Neuronal stem cell (in vitro differentiated cells): ENCODE measurements around the gene USP24.

ENCODE experiments used
- DNase-seq: peaks from one replicate; pipeline ENCODE4 v3.0.0-alpha.2; 2013; ENCODE audit warnings: low spot score
- H2AFZ ChIP-seq: one replicate; pipeline ENCODE4 v1.6.1; 2013; ENCODE audit warnings: mild to moderate bottlenecking, low read length, inconsistent platforms
- H2AK5ac ChIP-seq: 2 replicates; pipeline ENCODE4 v1.6.1; 2013; ENCODE audit warnings: low read depth, mild to moderate bottlenecking, inconsistent platforms, low read length, moderate library complexity, mixed read lengths
- H2BK120ac ChIP-seq: 2 replicates; pipeline ENCODE4 v1.6.1; 2013; ENCODE audit warnings: low read depth, mild to moderate bottlenecking, inconsistent platforms, low read length, moderate library complexity, mixed read lengths
- H2BK12ac ChIP-seq: one replicate; pipeline ENCODE4 v1.6.1; 2013; ENCODE audit warnings: low read length, inconsistent platforms
- H2BK15ac ChIP-seq: 2 replicates; pipeline ENCODE4 v1.6.1; 2013; ENCODE audit warnings: mild to moderate bottlenecking, low read length, inconsistent platforms, mixed read lengths
- H2BK5ac ChIP-seq: one replicate; pipeline ENCODE4 v1.6.1; 2013; ENCODE audit warnings: inconsistent platforms, mild to moderate bottlenecking, low read length, moderate library complexity
- H3K14ac ChIP-seq: one replicate; pipeline ENCODE4 v1.6.1; 2013; ENCODE audit warnings: low read length, inconsistent platforms
- H3K18ac ChIP-seq: 2 replicates; pipeline ENCODE4 v1.6.1; 2013; ENCODE audit warnings: low read length, inconsistent platforms
- H3K23ac ChIP-seq: 2 replicates; pipeline ENCODE4 v1.6.1; 2013; ENCODE audit warnings: low read depth, mild to moderate bottlenecking, mixed read lengths, low read length, inconsistent platforms; ENCODE audit not compliant: poor library complexity
- H3K27ac ChIP-seq: replicated peaks from 3 replicates; pipeline ENCODE4 v1.5.1; 2013; ENCODE audit warnings: low read length, inconsistent platforms
- H3K27me3 ChIP-seq, 3 experiments: 2 replicates each; pipeline ENCODE4 v1.6.1; 2013; ENCODE audit warnings: low read length in 3 of 3, mild to moderate bottlenecking in 2 of 3, inconsistent platforms in 1 of 3, low read depth in 1 of 3, mixed read lengths in 1 of 3, moderate library complexity in 1 of 3; ENCODE audit not compliant: control insufficient read depth in 3 of 3, insufficient read depth in 3 of 3
- H3K36me3 ChIP-seq, 2 donors: replicated peaks in 1 of 2; 2 replicates each; pipeline ENCODE4 v1.6.1; 2013; ENCODE audit warnings: low read length in 2 of 2; ENCODE audit not compliant: control insufficient read depth in 2 of 2, insufficient read depth in 2 of 2
- H3K4ac ChIP-seq: 2 replicates; pipeline ENCODE4 v1.6.1; 2013; ENCODE audit warnings: inconsistent platforms, mild to moderate bottlenecking, low read length, moderate library complexity
- H3K4me1 ChIP-seq, 2 donors: 1 replicate in 1 of 2; 2 replicates in 1 of 2; pipeline ENCODE4 v1.6.1; 2013; ENCODE audit warnings: low read length in 2 of 2, low read depth in 1 of 2; ENCODE audit not compliant: control insufficient read depth in 2 of 2, insufficient read depth in 1 of 2
- H3K4me2 ChIP-seq: one replicate; pipeline ENCODE4 v1.6.1; 2013; ENCODE audit warnings: mild to moderate bottlenecking, low read length, inconsistent platforms; ENCODE audit not compliant: insufficient read depth, poor library complexity, severe bottlenecking
- H3K4me3 ChIP-seq, 2 donors: 2 replicates each; pipeline ENCODE4 v1.5.1; 2013; ENCODE audit warnings: low read length in 2 of 2, mild to moderate bottlenecking in 2 of 2, inconsistent platforms in 1 of 2, moderate library complexity in 1 of 2
- H3K79me1 ChIP-seq: one replicate; pipeline ENCODE4 v1.6.1; 2013; ENCODE audit warnings: low read depth, mild to moderate bottlenecking, inconsistent platforms, low read length, moderate library complexity
- H3K9ac ChIP-seq: one replicate; pipeline ENCODE4 v1.6.1; 2013; ENCODE audit warnings: mild to moderate bottlenecking, low read depth, low read length, inconsistent platforms; ENCODE audit not compliant: poor library complexity
- H3K9me3 ChIP-seq, 2 donors: replicated peaks in 1 of 2; 2 replicates each; pipeline versions ENCODE3 to v1.6.1; 2013; ENCODE audit warnings: low read length in 2 of 2, mild to moderate bottlenecking in 2 of 2, inconsistent platforms in 1 of 2, low read depth in 1 of 2, mixed read lengths in 1 of 2, moderate library complexity in 1 of 2; ENCODE audit not compliant: control insufficient read depth in 2 of 2, insufficient read depth in 1 of 2
- H4K8ac ChIP-seq: one replicate; pipeline ENCODE4 v1.6.1; 2013; ENCODE audit warnings: low read depth, mild to moderate bottlenecking, inconsistent platforms, low read length, moderate library complexity
- H4K91ac ChIP-seq: one replicate; pipeline ENCODE4 v1.6.1; 2013; ENCODE audit warnings: low read length, low read depth, mild to moderate bottlenecking, inconsistent platforms; ENCODE audit not compliant: poor library complexity
- WGBS, 2 donors: extraction: QIAGEN DNeasy Blood & Tissue Kit; methylation state at CpG; one replicate each; pipeline ENCODE4 v1.1.7; 2013; ENCODE audit warnings: missing lambda C conversion rate in 2 of 2, mixed read lengths in 1 of 2; ENCODE audit not compliant: insufficient read length in 2 of 2, insufficient replicate concordance in 1 of 2; ENCODE audit errors: extremely low coverage in 2 of 2; 5-methylcytosine and 5-hydroxymethylcytosine counted together

USP24 gene

DNA sequence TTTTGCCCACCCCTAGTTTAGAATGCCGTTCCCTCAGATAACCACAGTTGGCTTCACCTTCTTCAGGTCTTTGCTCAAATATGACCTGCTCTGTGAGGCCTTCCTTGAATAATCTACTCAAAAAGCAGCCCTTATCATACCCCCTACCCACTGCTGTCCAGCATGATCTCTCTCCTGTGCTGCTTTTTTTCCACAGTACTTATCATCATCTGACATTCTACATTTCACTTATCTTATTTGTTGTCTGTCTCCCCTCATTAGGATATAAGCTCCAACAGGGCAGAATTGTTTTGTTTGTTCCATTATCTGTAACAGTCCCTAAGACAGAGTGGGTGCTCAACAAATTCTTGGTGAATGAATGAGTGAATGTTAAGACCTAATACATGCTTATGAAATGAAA lies 18.1 kb downstream of the USP24 start:
- Histone ChIP-seq H3K14ac (no peak overlapping the region), H3K4ac (no peak overlapping the region), H3K27ac (no peak overlapping the region), H2BK15ac (no peak overlapping the region), H2BK120ac (no peak overlapping the region), H3K4me1 (peaks cover 0 to 2% of the 10 kb centered on the region in 2 donors), H3K36me3 (peaks cover 0 to 39% of the 10 kb centered on the region in 2 donors), H3K18ac (no peak overlapping the region), H3K4me2 (no peak overlapping the region), H2AK5ac (no peak overlapping the region), H4K91ac (no peak overlapping the region), H3K9ac (no peak overlapping the region), H3K23ac (no peak overlapping the region), H3K79me1 (peaks cover 2% of the 10 kb centered on the region), H3K9me3 (peaks cover 0 to 9% of the 10 kb centered on the region in 2 donors), H2BK12ac (no peak overlapping the region), H2AFZ (no peak overlapping the region), H2BK5ac (no peak overlapping the region), H4K8ac (no peak overlapping the region), H3K27me3 (no peaks in the 10 kb centered on the region), H3K4me3 (no peak overlapping the region)
- no peak for DNase-seq
- no CpG with 5 or more reads among the region's 1 CpG for WGBS, 2 donors

DNA sequence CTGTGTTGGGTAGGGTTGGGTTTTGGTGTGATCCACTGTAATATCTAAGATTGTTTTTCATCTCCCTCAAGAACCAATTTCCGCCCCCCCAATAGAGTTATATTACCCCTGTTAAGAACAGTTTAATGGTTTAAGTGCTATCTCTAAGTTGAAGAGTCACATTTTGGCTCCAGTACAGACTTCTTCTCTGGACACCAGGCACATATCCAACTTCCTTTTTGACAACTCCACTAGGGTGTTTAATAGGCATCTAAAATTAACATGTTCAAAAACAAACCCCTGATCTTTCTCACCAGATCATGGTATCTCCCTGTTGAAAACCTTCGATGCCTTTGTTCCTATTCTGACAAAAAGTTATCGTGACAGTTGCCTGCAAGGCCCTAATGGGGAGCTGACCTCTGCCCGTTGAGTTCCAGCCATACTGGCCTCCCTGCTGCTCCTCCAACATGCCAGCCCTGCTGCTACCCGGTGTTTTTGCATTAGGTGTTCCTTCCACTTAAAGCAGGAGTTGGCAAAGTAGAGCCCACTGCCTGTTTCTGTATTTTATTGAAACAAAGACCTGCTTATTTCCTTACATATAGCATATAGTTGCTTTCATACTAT lies 18.6 kb downstream of the USP24 start:
- DNase-seq: no peak

DNA sequence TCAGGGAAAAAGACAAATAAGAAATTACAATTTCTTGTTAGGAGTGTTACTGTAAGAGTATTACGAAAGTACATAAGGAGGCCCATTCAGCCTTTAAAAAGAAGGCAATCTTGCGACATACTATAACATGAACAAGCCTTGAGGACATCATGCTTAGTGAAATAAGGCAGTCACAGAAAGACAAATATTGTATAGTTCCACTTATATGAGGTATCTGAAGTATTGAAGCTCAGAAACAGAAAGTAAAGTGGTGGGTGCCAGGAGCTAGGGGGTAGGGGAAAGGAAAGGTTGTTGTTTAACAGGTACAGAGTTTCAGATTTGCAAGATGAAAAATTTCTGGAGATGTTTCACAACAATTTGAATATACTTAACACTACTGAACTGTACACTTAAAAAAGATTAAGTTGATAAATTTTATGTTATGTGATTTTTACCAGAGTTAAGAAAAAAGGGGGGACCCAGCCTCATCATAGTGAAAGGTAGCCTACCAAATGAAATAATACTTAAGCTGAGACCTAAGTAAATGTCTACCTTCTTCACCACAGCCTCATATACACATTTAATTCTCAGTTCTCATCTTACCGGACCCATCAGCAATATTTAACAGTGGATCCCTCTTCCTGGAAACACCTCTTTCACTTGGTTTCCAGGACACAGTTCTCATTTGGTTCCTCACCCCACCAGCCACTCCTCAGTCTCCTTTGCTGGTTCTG lies 19.5 kb downstream of the USP24 start:
- no peak overlapping the region for H3K4ac ChIP-seq
- H4K91ac ChIP-seq: no peak overlapping the region
- no peak overlapping the region for H3K14ac ChIP-seq
- no peak overlapping the region for H3K9ac ChIP-seq
- no peak for DNase-seq
- H3K18ac ChIP-seq: no peak overlapping the region
- no peak overlapping the region for H2BK120ac ChIP-seq
- H3K4me3 ChIP-seq: no peak overlapping the region
- H2AFZ ChIP-seq: no peak overlapping the region
- H2BK5ac ChIP-seq: no peak overlapping the region
- H3K36me3 ChIP-seq: peaks cover 0 to 39% of the 10 kb centered on the region in 2 donors
- H3K23ac ChIP-seq: no peak overlapping the region
- H2AK5ac ChIP-seq: no peak overlapping the region
- H3K27me3 ChIP-seq: no peaks in the 10 kb centered on the region
- WGBS, 2 donors: no CpG with 5 or more reads among the region's 3 CpGs
- no peak overlapping the region for H3K27ac ChIP-seq
- no peak overlapping the region for H2BK12ac ChIP-seq
- H2BK15ac ChIP-seq: no peak overlapping the region
- peaks cover 2% of the 10 kb centered on the region for H3K79me1 ChIP-seq
- H4K8ac ChIP-seq: no peak overlapping the region
- H3K9me3 ChIP-seq: peaks cover 0 to 9% of the 10 kb centered on the region in 2 donors
- no peak overlapping the region for H3K4me2 ChIP-seq
- H3K4me1 ChIP-seq: no peaks in the 10 kb centered on the region

More for the DNA sequence above, 18.6 kb downstream of the USP24 start:
- no peak overlapping the region for H3K18ac ChIP-seq
- H4K91ac ChIP-seq: no peak overlapping the region
- H3K14ac ChIP-seq: no peak overlapping the region
- H3K23ac ChIP-seq: no peak overlapping the region
- no CpG with 5 or more reads among the region's 5 CpGs for WGBS, 2 donors
- H3K36me3 ChIP-seq: peaks cover 0 to 39% of the 10 kb centered on the region in 2 donors
- H2BK120ac ChIP-seq: no peak overlapping the region
- H3K9ac ChIP-seq: no peak overlapping the region
- H3K27ac ChIP-seq: no peak overlapping the region
- H3K4me3 ChIP-seq: no peak overlapping the region
- peaks cover 0 to 9% of the 10 kb centered on the region in 2 donors for H3K9me3 ChIP-seq
- H2AK5ac ChIP-seq: no peak overlapping the region
- no peak overlapping the region for H3K4me2 ChIP-seq
- peaks cover 2% of the 10 kb centered on the region for H3K79me1 ChIP-seq
- H2AFZ ChIP-seq: no peak overlapping the region
- H4K8ac ChIP-seq: no peak overlapping the region
- no peak overlapping the region for H3K4ac ChIP-seq
- no peaks in the 10 kb centered on the region for H3K27me3 ChIP-seq
- H2BK15ac ChIP-seq: no peak overlapping the region
- H2BK5ac ChIP-seq: no peak overlapping the region
- H3K4me1 ChIP-seq: no peaks in the 10 kb centered on the region
- H2BK12ac ChIP-seq: no peak overlapping the region

DNA sequence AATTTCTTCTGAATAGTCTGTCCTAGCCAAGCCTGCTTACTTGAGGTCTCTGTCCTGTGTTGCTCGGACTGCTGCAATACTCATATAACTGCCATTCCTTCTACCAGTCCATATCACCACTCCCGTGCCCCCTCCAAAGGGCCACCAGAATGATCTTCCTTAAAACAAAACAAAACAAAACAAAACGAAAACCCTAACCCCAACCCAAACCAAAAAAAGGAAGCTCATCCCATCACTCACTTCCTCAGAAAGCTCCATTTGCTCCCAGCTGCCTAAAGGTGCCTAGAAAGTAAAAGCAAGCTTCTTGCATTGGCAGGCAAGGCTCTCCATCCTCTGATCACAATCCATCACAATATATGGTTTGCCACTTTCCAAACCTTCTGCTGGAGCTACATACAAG lies 20.3 kb downstream of the USP24 start:
- H3K36me3 ChIP-seq: peaks cover 0 to 39% of the 10 kb centered on the region in 2 donors
- no peak for DNase-seq
- H3K79me1 ChIP-seq: no peaks in the 10 kb centered on the region
- H3K4me1 ChIP-seq: no peaks in the 10 kb centered on the region
- H3K18ac ChIP-seq: no peak overlapping the region
- peaks cover 0 to 3% of the 10 kb centered on the region in 2 donors for H3K9me3 ChIP-seq
- no peak overlapping the region for H3K27ac ChIP-seq
- H3K23ac ChIP-seq: no peak overlapping the region
- H3K14ac ChIP-seq: no peak overlapping the region
- no CpG with 5 or more reads among the region's 3 CpGs for WGBS, 2 donors
- no peak overlapping the region for H2BK15ac ChIP-seq
- no peak overlapping the region for H3K9ac ChIP-seq
- no peak overlapping the region for H4K91ac ChIP-seq
- H2AFZ ChIP-seq: no peak overlapping the region
- no peak overlapping the region for H4K8ac ChIP-seq
- H3K4ac ChIP-seq: no peak overlapping the region
- H2AK5ac ChIP-seq: no peak overlapping the region
- no peak overlapping the region for H3K4me2 ChIP-seq
- no peak overlapping the region for H2BK5ac ChIP-seq
- no peak overlapping the region for H3K4me3 ChIP-seq
- H2BK12ac ChIP-seq: no peak overlapping the region
- no peaks in the 10 kb centered on the region for H3K27me3 ChIP-seq
- H2BK120ac ChIP-seq: no peak overlapping the region
